CD4-positive, alpha-beta T cell treated with Interleukin-12 subunit alpha and Interleukin-12 subunit beta, for 1 hour (primary cell): Measurements from ENCODE around the gene DNAJC6.

Experiments
- DNase-seq: peaks from one replicate; pipeline ENCODE4 v3.0.0-alpha.2; 2020

DNAJC6 gene

DNA sequence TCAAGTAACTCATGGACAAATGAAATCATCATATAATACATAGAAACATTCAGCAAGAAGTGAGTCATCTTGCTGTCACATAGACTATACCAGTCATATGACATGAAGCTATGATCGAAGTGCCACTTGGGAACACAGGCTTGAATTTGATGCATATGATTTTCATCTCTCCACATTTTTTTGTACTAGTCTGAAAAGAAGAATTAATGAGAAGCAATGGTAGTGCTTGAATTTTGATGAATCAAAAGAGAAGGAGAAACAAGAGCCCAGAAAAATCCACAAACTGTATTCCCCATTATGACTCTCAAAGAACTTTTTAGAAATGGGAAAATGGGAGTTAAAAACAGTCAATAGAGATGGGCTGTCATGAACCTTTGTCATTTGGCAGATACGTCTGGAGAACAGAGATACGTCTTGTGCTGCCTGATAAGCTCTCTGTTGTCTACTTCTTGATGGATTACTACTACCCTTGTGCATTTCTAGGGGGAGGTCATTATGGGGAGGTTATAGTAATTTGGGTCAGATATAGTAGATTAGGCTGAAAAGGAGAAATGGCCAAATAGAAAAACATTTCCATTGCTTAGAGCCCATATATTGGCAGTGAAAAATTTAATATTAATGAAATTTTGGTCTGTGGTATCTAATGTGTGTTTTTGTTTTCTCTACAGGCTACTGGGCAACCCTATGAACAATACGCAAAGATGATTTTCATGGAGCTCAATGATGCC lies 103.1 kb downstream of the DNAJC6 start:
- no peak for DNase-seq

DNA sequence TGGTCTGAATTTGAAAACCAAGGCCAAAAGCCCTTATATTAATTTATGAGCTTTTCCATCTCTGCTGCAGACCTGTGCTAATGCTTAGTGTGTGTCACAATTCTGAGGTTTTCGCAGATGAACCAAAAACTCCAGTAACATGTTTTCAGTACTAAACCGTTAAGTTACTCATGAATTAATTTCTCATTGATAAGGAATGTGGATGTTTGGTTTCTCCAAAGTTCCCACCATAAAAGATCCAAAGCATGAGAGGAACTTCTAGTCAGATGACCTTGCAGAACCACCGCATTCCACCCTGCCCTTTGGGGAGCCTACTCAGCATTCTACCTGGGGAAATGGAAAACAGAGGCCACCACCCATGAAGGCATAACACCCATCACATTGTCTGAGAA lies 103.6 kb downstream of the DNAJC6 start:
- DNase-seq, result no peak

- no peak for DNase-seq
Measured at GRCh38 chr1:65414538-65414937, 105.2 kb downstream of the DNAJC6 start.

DNA sequence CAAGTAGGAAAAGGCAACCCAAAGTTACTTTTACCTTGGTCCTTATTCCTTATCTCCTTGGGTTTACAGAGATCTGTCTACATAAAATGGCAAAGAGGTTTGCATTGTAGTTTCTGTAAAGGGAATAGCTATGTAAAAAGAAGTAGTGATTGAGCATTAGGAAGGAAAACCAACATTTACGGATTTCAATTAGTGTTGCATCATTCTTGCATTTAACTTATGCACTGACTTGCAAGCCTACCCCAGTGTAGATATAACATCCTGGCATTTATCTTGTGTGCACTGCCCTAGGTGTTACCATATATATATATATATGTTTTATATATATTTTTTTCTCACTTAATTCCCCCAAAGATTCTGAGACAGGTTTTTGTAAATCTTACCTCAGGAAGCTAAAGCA lies 107.4 kb downstream of the DNAJC6 start:
- DNase-seq, result no peak

DNA sequence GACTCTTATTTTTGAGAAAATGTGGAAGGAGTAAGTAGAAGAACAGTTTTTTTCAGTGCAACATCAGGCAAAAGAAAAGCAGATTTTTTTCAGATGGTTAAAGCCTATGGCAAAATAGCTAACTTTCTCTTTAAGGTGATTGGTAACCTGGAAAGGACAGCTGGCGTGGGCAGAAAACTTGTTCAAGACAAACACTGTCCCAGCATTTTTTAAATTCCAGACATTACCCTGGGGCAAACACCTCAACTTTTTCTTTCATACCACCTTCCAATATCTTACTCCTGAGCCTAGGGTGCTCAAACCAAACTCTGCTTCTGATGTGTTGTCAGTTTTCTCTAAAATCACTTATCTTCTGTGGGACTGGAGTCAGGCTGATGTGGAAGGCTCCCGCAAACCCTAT lies 108.4 kb downstream of the DNAJC6 start:
- DNase-seq, result no peak

DNA sequence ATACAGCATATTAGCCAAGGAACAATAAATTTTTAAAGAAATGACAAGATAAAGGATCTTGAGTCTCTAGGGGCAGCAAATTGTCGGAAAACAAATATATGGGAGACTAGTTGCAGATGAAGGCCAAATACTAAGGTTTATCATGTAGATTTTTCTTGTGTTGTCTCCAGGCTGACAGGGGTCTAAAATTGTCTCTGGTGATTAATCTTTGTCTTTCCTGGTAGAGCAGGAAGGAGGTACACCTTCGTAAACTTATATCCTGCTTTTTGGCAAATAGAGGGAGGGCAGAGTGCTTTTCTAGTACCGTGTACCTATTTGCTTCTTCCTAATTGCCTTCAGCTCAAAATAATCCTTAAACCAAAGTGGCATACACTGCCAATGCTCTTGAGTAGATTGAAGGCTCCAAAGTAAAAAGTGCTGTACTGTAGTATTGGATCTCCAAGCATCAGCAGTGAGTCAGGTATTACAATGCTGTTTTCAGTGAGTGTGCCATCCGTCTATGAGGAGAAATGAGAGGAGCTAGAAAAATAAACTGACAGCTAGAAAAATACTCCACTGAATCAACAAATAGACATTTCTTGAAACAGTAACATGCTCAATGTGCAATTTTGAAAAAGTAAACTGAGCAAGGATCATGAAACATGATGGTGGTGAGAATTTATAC lies 109.3 kb downstream of the DNAJC6 start:
- DNase-seq, result no peak

GRCh38 chr1:65419681-65420589 lies 110.6 kb downstream of the DNAJC6 start:
- DNase-seq, result peak; percentile 99

- DNase-seq, result no peak
Measured at GRCh38 chr1:65420590-65421350, 111.4 kb downstream of the DNAJC6 start, which contains the start of the genes LEPR and LEPROT. Gene LEPR (plus strand): TSS chr1:65420668. CDS start chr1:65565566, 144,898 bp downstream. Gene LEPROT (plus strand): TSS chr1:65420668. CDS start chr1:65420725, 57 bp downstream.

DNA sequence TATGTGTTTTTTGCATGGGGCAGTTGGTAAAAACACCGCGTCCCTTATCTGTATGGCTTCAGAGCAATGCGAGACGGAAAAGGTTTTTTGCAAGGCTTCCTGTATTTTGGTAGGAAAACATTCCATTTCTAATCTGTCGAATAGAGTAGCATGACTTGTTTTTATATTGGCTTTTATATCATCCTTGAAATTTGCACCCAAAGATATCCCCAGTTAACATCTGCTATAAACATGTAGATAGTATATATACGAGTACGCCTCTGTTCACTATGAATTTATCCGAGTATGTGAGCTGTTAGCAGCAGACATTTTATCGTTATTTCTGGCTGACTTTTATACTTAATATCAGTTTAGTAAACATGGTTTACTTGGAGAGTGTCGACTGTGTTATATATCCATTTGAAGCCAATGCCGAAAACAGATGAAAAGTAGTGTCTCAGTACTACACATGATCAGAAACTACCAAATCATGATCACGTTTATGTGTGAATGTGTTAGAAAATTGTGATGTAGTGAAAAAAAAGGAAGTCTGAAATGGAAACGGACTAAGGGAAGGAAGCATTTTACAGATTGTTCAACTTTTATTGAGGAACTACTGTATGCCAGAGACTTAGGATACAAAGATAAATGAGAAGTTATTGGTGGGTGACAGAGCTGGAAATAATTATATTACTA lies 112.1 kb downstream of the DNAJC6 start:
- DNase-seq, result no peak

DNA sequence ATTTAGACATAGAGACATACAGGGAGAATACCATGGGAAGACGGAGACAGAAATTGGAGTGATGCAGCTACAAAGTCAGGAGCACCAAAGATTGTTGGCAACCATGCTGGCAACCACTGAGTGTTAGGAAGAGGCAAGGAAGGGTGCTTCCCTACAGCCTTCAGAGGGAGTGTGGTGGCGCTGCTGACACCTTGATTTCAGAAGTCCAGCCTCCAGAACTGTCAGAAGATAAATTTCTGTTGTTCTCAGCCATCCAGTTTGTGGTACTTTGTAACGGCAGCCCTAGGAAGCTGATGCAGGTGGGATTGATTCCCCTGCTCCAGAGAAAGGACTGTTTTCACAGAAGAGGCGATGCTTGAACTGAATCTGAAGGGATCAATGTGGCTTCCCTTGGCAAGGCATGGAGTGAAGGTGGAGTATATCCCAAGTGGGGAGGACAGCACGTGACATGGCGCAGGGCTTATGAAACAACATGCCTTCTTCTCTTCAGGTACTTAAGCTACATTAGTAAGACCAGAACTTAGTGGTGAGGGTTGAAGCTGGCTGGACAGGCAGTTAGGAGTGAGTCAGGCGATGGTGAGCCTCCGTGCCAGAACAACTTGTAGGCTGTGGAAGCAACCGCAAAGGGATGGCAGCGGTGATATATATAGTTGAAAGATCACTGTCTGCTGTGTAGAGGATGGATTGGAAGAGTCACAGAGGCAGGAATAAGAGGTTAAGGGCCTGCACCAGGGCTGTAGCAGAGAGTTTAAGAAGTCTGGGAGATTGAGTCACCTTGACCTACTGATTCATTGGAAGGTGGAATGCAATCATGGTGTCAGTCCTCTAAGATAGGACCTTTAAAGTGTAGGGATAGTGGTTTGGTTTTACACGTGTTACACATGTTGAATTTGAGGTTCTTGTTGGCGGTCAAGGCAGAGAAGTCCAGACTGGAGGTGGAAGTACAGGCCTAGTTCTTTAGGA lies 113.2 kb downstream of the DNAJC6 start:
- no peak for DNase-seq

GRCh38 chr1:65423884-65424572 lies 114.7 kb downstream of the DNAJC6 start:
- no peak for DNase-seq

- no peak for DNase-seq
Measured at GRCh38 chr1:65424573-65424889, 115.2 kb downstream of the DNAJC6 start.

GRCh38 chr1:65425006-65425405 lies 115.7 kb downstream of the DNAJC6 start:
- no peak for DNase-seq

GRCh38 chr1:65425697-65426096 lies 116.4 kb downstream of the DNAJC6 start:
- DNase-seq, result no peak

GRCh38 chr1:65429078-65429477 lies 119.7 kb downstream of the DNAJC6 start:
- no peak for DNase-seq

GRCh38 chr1:65429806-65430205 lies 120.5 kb downstream of the DNAJC6 start:
- no peak for DNase-seq

DNA sequence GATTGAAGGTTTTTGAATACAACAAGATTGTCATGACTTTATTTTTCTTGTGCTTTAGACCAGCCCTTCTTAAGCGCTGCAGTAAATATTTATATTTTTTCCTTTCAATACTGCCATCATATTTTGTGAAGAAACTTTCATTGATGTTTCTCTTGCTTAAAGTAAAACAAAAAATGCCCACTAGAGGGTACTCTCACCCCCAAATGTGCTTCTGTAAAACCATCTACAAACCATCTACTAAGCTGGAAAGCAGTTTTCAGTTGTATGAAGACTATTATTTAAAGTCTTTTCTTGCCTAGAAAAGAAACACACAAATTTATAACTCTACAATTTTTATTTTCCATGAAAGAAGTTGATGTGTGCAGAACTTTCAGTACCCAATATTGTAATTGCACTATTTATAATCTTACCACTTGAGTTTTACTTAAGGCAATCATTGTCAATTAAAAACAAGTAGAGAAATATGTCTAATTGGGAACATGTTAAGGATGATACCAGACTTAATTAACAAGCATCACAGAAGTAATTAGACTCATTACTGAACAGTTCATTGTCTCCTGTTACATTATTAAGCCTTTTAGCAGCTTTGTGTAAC lies 121.9 kb downstream of the DNAJC6 start:
- peak; percentile 45 for DNase-seq

DNA sequence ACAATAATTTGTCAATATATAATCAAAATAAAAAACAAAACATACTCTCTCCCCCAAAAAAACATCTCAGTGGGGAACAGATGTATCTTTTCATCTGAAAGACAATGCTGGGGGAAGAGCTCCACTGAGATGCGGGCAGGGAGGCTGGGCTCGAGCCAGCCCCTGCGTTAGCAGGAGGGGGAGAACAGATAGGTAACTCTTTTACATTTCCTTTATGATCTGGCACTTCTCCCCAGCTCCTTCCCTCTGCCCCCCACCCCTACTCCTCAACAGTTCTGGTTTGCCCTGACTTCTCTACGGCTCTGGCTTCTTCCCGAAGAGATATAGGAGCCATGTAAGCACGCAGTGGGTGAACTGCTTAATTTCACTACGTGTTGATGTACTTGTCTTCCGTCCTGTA lies 123.6 kb downstream of the DNAJC6 start:
- no peak for DNase-seq

DNA sequence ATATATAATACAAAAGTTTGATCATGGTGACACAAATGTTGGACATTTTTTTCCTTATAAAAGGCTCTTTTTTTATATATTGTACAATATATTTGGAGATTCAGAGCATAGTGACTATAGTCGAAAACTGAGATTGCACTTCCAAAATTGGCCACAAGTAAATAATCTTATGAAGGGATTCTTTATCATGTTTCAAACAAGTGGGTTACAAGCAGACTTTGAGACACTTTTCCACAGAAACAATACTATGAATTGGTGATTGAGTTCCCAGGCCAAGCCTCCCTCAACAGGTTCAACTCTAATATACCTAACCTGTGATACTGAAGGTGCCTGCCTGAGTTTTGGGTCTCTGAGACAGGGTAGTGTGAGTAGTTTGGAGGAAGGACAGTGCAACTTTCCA lies 124.9 kb downstream of the DNAJC6 start:
- DNase-seq, result no peak

DNA sequence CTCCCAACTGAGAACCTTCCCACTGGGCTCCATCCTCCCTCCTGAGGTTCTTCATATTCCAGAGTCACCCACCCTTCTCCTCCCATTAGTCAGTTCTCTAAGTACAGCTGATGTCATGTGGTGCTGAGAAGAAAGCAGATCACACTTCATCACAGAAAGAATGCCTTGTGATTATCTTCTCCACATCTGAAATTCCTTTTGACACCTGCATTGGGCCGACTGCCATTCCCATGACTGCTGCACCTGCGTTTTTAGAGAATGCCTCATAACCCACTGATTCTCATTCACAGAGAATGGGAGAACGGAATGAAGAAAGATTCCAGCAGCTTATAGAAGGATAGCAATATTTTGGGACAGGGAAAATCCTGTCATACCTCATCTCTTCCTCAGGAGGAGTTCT lies 125.4 kb downstream of the DNAJC6 start:
- no peak for DNase-seq
